Ishikawa (cell line): ENCODE data around the gene KRT26.

ENCODE experiments used
- CEBPB ChIP-seq: IDR thresholded peaks from 2 replicates; pipeline ENCODE4 v1.6.1; 2012
- CREB1 ChIP-seq: IDR thresholded peaks from 2 replicates; pipeline ENCODE4 v1.6.1; 2012; ENCODE audit warnings: low read depth
- EGR1 ChIP-seq: IDR thresholded peaks from 2 replicates; pipeline ENCODE4 v1.6.1; 2012
- EP300 ChIP-seq: IDR thresholded peaks from 2 replicates; pipeline ENCODE4 v1.6.1; 2012; ENCODE audit warnings: borderline replicate concordance
- FOXM1 ChIP-seq: IDR thresholded peaks from 2 replicates; pipeline ENCODE4 v1.6.1; 2012; ENCODE audit warnings: low read depth, borderline replicate concordance
- NFIC ChIP-seq: IDR thresholded peaks from 2 replicates; pipeline ENCODE4 v1.6.1; 2012
- RAD21 ChIP-seq: IDR thresholded peaks from 2 replicates; pipeline ENCODE4 v1.6.1; 2012; ENCODE audit warnings: low read depth
- TAF1 ChIP-seq: IDR thresholded peaks from 2 replicates; pipeline ENCODE4 v1.6.1; 2012; ENCODE audit warnings: low read depth, mild to moderate bottlenecking
- TCF12 ChIP-seq: IDR thresholded peaks from 2 replicates; pipeline ENCODE4 v1.6.1; 2012; ENCODE audit warnings: low read depth
- TEAD4 ChIP-seq: IDR thresholded peaks from 2 replicates; pipeline ENCODE4 v1.6.1; 2012
- YY1 ChIP-seq: IDR thresholded peaks from 2 replicates; pipeline ENCODE4 v1.6.1; 2012; ENCODE audit warnings: low read depth
- ZBTB7A ChIP-seq: IDR thresholded peaks from 2 replicates; pipeline ENCODE4 v1.6.1; 2012; ENCODE audit warnings: low read depth
- TF ChIP-seq, protein P1 (sequence below): IDR thresholded peaks from 2 replicates; pipeline ENCODE4 v1.6.1; 2012; ENCODE audit warnings: low read depth, mild to moderate bottlenecking
- TF ChIP-seq, protein P2 (sequence below): IDR thresholded peaks from 2 replicates; pipeline ENCODE4 v1.6.1; 2012
- TF ChIP-seq, protein P3 (sequence below): IDR thresholded peaks from 2 replicates; pipeline ENCODE4 v1.6.1; 2012

The KRT26 gene

DNA sequence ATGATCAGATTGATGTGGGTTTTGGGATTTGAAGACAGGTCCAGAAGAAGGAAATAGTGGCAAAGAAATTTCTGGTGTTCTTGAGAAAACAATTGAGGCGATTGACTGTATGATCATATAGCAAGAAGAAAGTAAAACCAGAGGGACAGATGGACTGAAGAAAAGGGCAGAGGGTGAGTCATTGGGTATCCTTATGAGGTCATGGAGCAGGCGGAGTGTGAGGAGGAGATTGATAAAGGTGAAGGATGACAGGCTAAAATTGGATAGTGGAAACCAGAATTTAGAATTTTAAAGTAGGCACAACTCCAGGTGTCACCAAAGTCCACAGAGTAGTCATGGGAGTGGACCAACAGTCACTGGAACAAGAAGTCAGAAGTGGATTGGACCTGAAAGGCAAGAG, 29.2 kb upstream of the KRT26 start:
- TF ChIP-seq CEBPB (no peak), TCF12 (no peak), YY1 (no peak), FOXM1 (no peak)

DNA sequence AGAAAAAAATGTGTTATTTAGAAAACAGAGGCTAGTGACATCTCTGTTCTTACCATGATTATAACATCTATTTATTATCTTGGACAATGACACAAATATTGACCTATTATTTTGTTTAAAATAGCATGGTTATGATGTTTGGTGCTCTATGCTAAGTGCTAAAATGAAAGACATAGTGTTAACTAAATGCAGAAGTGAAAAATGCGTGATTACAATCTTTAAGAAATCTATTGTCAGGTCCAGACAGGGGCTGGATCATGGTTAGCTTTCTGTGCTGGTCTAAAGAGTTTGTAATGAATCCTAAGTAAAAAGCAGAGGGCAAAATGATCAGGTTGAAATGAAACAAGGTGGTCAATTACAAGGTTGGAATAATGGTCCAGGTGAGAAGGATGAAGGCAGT, 28.4 kb upstream of the KRT26 start:
- TF ChIP-seq, protein P1, sequence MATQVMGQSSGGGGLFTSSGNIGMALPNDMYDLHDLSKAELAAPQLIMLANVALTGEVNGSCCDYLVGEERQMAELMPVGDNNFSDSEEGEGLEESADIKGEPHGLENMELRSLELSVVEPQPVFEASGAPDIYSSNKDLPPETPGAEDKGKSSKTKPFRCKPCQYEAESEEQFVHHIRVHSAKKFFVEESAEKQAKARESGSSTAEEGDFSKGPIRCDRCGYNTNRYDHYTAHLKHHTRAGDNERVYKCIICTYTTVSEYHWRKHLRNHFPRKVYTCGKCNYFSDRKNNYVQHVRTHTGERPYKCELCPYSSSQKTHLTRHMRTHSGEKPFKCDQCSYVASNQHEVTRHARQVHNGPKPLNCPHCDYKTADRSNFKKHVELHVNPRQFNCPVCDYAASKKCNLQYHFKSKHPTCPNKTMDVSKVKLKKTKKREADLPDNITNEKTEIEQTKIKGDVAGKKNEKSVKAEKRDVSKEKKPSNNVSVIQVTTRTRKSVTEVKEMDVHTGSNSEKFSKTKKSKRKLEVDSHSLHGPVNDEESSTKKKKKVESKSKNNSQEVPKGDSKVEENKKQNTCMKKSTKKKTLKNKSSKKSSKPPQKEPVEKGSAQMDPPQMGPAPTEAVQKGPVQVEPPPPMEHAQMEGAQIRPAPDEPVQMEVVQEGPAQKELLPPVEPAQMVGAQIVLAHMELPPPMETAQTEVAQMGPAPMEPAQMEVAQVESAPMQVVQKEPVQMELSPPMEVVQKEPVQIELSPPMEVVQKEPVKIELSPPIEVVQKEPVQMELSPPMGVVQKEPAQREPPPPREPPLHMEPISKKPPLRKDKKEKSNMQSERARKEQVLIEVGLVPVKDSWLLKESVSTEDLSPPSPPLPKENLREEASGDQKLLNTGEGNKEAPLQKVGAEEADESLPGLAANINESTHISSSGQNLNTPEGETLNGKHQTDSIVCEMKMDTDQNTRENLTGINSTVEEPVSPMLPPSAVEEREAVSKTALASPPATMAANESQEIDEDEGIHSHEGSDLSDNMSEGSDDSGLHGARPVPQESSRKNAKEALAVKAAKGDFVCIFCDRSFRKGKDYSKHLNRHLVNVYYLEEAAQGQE = no peak
- TF ChIP-seq TEAD4 (no peak), ZBTB7A (no peak), CREB1 (no peak), NFIC (no peak), CEBPB (no peak), FOXM1 (no peak), YY1 (no peak), RAD21 (no peak), TCF12 (no peak), EP300 (no peak), EGR1 (no peak), TAF1 (no peak)
- TF ChIP-seq, protein P2, sequence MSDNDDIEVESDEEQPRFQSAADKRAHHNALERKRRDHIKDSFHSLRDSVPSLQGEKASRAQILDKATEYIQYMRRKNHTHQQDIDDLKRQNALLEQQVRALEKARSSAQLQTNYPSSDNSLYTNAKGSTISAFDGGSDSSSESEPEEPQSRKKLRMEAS = no peak
- TF ChIP-seq, protein P3, sequence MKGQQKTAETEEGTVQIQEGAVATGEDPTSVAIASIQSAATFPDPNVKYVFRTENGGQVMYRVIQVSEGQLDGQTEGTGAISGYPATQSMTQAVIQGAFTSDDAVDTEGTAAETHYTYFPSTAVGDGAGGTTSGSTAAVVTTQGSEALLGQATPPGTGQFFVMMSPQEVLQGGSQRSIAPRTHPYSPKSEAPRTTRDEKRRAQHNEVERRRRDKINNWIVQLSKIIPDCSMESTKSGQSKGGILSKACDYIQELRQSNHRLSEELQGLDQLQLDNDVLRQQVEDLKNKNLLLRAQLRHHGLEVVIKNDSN = no peak

DNA sequence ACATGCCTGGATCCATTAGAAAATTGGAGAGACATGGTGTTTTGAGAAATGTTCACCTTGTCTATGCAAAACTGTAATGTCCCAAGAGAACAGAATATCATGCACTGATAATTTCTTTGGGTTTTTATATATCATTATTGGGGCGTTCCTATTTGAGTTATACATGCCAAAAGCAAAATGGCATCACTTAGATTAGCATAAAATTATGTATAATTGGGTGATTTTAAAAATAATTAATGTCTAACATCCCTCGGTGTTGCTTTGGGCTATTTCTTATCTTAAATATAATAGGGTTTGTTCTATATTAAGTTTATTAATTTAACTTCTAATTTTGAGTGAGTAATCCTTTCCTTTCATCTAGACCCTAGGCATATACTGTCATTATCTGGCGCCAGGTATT, 27.9 kb upstream of the KRT26 start, which contains the start of gene KRT28:
TSS of gene KRT28 (minus strand) at position 101 of the 400 bp plus-strand sequence. CDS start at position 35, 66 bp downstream.
- TF ChIP-seq NFIC (no peak), YY1 (no peak), CREB1 (no peak), CEBPB (no peak)
- TF ChIP-seq, protein P2 = no peak

DNA sequence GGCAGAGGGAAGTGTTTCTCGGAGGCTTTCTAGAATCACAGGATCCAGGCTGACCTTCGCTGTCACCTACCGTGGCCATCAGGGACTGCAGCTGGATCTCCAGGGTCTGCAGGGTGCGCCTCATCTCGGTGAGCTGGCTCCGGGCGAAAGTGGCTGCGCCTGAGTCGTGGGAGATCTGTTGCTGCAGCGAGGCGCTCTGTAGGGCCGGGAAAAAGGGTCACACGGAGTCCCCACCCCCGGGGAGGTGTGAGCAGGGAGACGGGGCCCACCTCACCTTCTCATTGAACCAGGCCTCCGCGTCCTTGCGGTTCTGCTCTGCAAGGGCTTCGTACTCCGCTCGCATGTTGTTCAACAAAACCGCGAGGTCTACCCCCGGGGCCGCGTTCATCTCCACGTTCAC, 24.8 kb upstream of the KRT26 start:
- TF ChIP-seq ZBTB7A (no peak), NFIC (no peak), RAD21 (no peak), TEAD4 (no peak), YY1 (no peak), CREB1 (no peak), FOXM1 (no peak), TCF12 (no peak), EP300 (no peak), EGR1 (no peak), CEBPB (no peak), TAF1 (no peak)
- TF ChIP-seq, protein P3 = no peak
- TF ChIP-seq, protein P1 = no peak
- TF ChIP-seq, protein P2 = no peak

DNA sequence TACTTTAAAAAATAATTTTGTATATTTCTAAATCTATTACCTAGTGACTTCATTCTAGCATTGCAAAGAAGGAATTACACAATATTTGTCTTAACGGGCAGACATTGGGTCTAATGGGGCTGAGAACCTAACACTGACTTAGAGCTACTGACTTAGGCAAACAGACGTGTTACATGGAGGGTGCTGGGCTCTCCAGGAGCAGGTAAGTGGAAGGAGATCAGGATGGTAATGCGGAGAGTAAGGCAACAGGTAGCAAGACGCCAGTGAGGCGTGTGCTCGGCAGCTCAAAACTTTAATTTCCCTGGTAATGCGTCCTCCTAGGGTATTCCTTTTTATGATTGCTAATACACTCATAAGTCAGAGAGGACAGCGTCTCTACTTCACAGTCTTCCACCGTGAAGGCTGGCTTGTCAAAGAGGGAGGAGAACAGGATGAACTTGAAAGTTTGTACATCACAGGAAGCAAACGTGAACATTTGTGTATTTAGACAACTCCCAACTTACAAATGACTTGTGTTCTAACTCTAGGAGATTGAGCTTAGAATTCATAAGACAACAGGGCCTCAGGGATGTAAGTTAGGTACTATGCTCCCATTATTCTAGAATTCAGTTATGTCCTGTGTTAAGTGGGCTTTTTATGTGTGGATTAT, 23.1 kb upstream of the KRT26 start:
- TF ChIP-seq YY1 (no peak), EGR1 (no peak), CREB1 (no peak), RAD21 (no peak), FOXM1 (no peak), NFIC (no peak), TCF12 (no peak), TEAD4 (no peak), ZBTB7A (no peak)
- TF ChIP-seq, protein P3 = no peak
- TF ChIP-seq, protein P2 = no peak
- TF ChIP-seq, protein P1 = no peak
